WTC11 (cell line): ENCODE results near the gene CLASP1. TPM values are rescaled to one million over a fixed set of nuclear protein-coding genes. Genes with fewer than 3 reads are reported as not detected.
"Not testable (repeated sequence)": the region's sequence is repeated elsewhere in the genome, so short reads cannot be mapped to it uniquely, and the experiment has no call there.

Experiments used
- ATAC-seq: fragments of 200-7000 bp; cut with Tn5 transposase; 2 replicates; pipeline ENCODE4 v1.10.0; 2021; ENCODE audit warnings: mild to moderate bottlenecking, moderate library complexity
- CTCF ChIA-PET: fragments of 300-600 bp; sonication (Branson Sonifier 250); formaldehyde crosslinking; loops from one replicate; lab custom pipeline; 2021; ENCODE audit warnings: antibody characterized with exemption; lab: Charles Lee
- POLR2A ChIA-PET: fragments of 350-600 bp; sonication (Branson Sonifier 250); formaldehyde crosslinking; loops from one replicate; lab custom pipeline; 2021; ENCODE audit warnings: antibody characterized with exemption; lab: Charles Lee
- DNase-seq: peaks from one replicate; pipeline ENCODE4 v3.0.0; 2021; ENCODE audit warnings: low spot score
- H3K27ac Mint-ChIP-seq: 2 replicates; pipeline ENCODE4 v1.8.0; 2021; ENCODE audit warnings: mixed read lengths
- H3K27me3 Mint-ChIP-seq: 2 replicates; pipeline ENCODE4 v1.8.0; 2021; ENCODE audit warnings: low read depth, mild to moderate bottlenecking, moderate library complexity, mixed read lengths
- H3K36me3 Mint-ChIP-seq: 2 replicates; pipeline ENCODE4 v1.8.0; 2021; ENCODE audit warnings: mixed read lengths
- H3K4me1 Mint-ChIP-seq: 2 replicates; pipeline ENCODE4 v1.8.0; 2022; ENCODE audit warnings: mixed read lengths
- H3K4me3 Mint-ChIP-seq: 2 replicates; pipeline ENCODE4 v1.8.0; 2021; ENCODE audit warnings: mild to moderate bottlenecking, moderate library complexity, mixed read lengths
- H3K9me3 Mint-ChIP-seq: 2 replicates; pipeline ENCODE4 v1.8.0; 2021; ENCODE audit warnings: mixed read lengths
- ATF1 ChIP-seq: sonication (generic); formaldehyde crosslinking; IDR thresholded peaks from 2 replicates; pipeline ENCODE4 v1.8.1; 2023; ENCODE audit warnings: mild to moderate bottlenecking, moderate library complexity, missing genetic modification reagents
- CBFB ChIP-seq: sonication (generic); formaldehyde crosslinking; IDR thresholded peaks from 2 replicates; pipeline ENCODE4 v1.8.1; 2022; ENCODE audit warnings: mild to moderate bottlenecking, low read depth, missing genetic modification reagents
- CREB1 ChIP-seq: sonication (generic); formaldehyde crosslinking; IDR thresholded peaks from 2 replicates; pipeline ENCODE4 v1.8.0; 2023; ENCODE audit warnings: mild to moderate bottlenecking, missing genetic modification reagents
- CREM ChIP-seq: sonication (generic); formaldehyde crosslinking; IDR thresholded peaks from 2 replicates; pipeline ENCODE4 v1.8.1; 2022; ENCODE audit warnings: mild to moderate bottlenecking, missing genetic modification reagents, moderate library complexity
- FOXK1 ChIP-seq: sonication (generic); formaldehyde crosslinking; IDR thresholded peaks from 2 replicates; pipeline ENCODE4 v1.8.0; 2022; ENCODE audit warnings: mild to moderate bottlenecking, moderate library complexity, missing genetic modification reagents
- GRHL2 ChIP-seq: fragments of 250-450 bp; sonication (Bioruptor Pico); IDR thresholded peaks from 2 replicates; pipeline ENCODE4 v1.8.0; 2022; ENCODE audit warnings: mild to moderate bottlenecking, moderate library complexity; ENCODE audit not compliant: insufficient replicate concordance, severe bottlenecking
- IRF2 ChIP-seq: sonication (generic); formaldehyde crosslinking; IDR thresholded peaks from 2 replicates; pipeline ENCODE4 v1.8.0; 2022; ENCODE audit warnings: low read depth, missing genetic modification reagents, borderline replicate concordance
- KAT7 ChIP-seq: sonication (generic); formaldehyde crosslinking; IDR thresholded peaks from 2 replicates; pipeline ENCODE4 v1.8.1; 2023; ENCODE audit warnings: missing genetic modification reagents, mild to moderate bottlenecking, borderline replicate concordance
- NFYB ChIP-seq: sonication (generic); formaldehyde crosslinking; conservative IDR thresholded peaks from 2 replicates; pipeline ENCODE4 v1.8.0; 2022; ENCODE audit warnings: low read depth, missing genetic modification reagents
- NR1H2 ChIP-seq: sonication (generic); formaldehyde crosslinking; IDR thresholded peaks from 2 replicates; pipeline ENCODE4 v1.9.0; 2021; ENCODE audit warnings: mild to moderate bottlenecking, moderate library complexity, missing genetic modification reagents
- NR3C1 ChIP-seq: sonication (generic); formaldehyde crosslinking; conservative IDR thresholded peaks from 2 replicates; pipeline ENCODE4 v1.8.1; 2023; ENCODE audit warnings: low read depth, mild to moderate bottlenecking, missing genetic modification reagents
- RELA ChIP-seq: sonication (generic); formaldehyde crosslinking; IDR thresholded peaks from 2 replicates; pipeline ENCODE4 v1.8.1; 2022; ENCODE audit warnings: missing genetic modification reagents, mild to moderate bottlenecking, borderline replicate concordance
- SP1 ChIP-seq: sonication (generic); formaldehyde crosslinking; conservative IDR thresholded peaks from 2 replicates; pipeline ENCODE4 v1.8.1; 2022; ENCODE audit warnings: missing genetic modification reagents
- ZNF121 ChIP-seq: sonication (generic); formaldehyde crosslinking; IDR thresholded peaks from 2 replicates; pipeline ENCODE4 v1.8.0; 2023; ENCODE audit warnings: missing genetic modification reagents
- ZNF138 ChIP-seq: sonication (generic); formaldehyde crosslinking; conservative IDR thresholded peaks from 2 replicates; pipeline ENCODE4 v1.8.1; 2022; ENCODE audit warnings: mild to moderate bottlenecking, moderate library complexity, missing genetic modification reagents
- total RNA-seq: library from RNA; stranded (reverse); gene quantifications from 3 replicates; pipeline ENCODE4 v1.2.3, GENCODE V29; 2021
- TF ChIP-seq, protein P1 (sequence below): sonication (generic); formaldehyde crosslinking; conservative IDR thresholded peaks from 2 replicates; pipeline ENCODE4 v1.8.1; 2023; ENCODE audit warnings: mild to moderate bottlenecking, low read depth, missing genetic modification reagents, moderate library complexity
- TF ChIP-seq, protein P2 (sequence below): fragments of 250-450 bp; sonication (Bioruptor Pico); IDR thresholded peaks from 2 replicates; pipeline ENCODE4 v1.8.0; 2021; ENCODE audit warnings: mild to moderate bottlenecking
- TF ChIP-seq, protein P3 (sequence below): fragments of 250-450 bp; sonication (Bioruptor Pico); IDR thresholded peaks from 2 replicates; pipeline ENCODE4 v1.9.0; 2021; ENCODE audit warnings: mild to moderate bottlenecking
- TF ChIP-seq, protein P4 (sequence below): sonication (generic); formaldehyde crosslinking; IDR thresholded peaks from 2 replicates; pipeline ENCODE4 v1.8.0; 2023; ENCODE audit warnings: missing genetic modification reagents, mild to moderate bottlenecking, borderline replicate concordance

Gene CLASP1
- total RNA-seq, 1 experiment from 2014 or later = 50.0 TPM

DNA sequence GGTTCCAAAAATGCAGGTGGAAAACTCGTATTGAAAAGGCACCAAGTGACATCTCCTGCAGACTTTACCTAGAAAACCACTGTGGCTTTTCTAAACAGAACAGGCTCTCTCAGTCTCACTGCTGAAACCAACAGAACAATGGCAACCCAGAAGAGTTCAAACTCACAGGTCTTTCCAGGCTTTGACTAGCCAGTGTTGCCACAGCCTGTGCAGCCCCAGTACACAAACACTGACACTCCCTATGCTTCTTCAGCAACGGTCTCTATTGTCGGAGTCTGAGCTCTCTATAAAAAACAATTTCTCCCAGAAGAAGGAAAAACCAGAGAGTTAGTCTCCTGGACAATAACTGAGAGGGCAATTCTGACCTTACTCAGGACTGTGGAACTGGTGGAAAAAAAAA is 206.4 kb downstream of the CLASP1 start:
- TF ChIP-seq CREB1 (CRISPR knock-in tag) = no peak
- no peak for TF ChIP-seq NR3C1 (CRISPR knock-in tag)
- no peak for TF ChIP-seq SP1 (CRISPR knock-in tag)
- ATAC-seq = no peak
- Mint-ChIP-seq H3K4me3 (no peak overlapping the region), H3K36me3 (peaks cover 50% of the 10 kb centered on the region), H3K27me3 (no peaks in the 10 kb centered on the region), H3K9me3 (no peaks in the 10 kb centered on the region), H3K27ac (no peak overlapping the region), H3K4me1 (no peaks in the 10 kb centered on the region)
- no peak for DNase-seq
- ChIA-PET CTCF (no interaction called here), POLR2A (no interaction called here)

DNA sequence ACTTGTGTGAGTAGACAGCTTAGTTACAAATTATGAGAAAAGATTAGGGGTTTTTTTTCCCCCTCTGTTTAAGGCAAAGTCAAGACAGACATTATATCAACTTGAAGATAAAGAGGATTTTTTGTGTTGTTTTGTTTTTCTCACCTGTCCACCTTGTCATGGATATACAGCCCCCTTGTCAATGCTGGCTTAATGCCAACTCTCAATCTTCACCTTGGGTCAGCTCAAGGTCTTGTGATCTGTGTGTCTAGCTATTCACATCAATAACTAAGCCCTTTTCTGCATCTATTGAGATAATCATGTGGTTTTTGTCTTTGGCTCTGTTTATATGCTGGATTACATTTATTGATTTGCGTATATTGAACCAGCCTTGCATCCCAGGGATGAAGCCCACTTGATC is 211.0 kb downstream of the CLASP1 start:
- H3K27me3 Mint-ChIP-seq, CTCF ChIA-PET, H3K4me1 Mint-ChIP-seq, DNase-seq, ATAC-seq, H3K9me3 Mint-ChIP-seq, H3K27ac Mint-ChIP-seq, H3K4me3 Mint-ChIP-seq, POLR2A ChIA-PET: not testable (repeated sequence)
- H3K36me3 Mint-ChIP-seq = peaks cover 24% of the 10 kb centered on the region

DNA sequence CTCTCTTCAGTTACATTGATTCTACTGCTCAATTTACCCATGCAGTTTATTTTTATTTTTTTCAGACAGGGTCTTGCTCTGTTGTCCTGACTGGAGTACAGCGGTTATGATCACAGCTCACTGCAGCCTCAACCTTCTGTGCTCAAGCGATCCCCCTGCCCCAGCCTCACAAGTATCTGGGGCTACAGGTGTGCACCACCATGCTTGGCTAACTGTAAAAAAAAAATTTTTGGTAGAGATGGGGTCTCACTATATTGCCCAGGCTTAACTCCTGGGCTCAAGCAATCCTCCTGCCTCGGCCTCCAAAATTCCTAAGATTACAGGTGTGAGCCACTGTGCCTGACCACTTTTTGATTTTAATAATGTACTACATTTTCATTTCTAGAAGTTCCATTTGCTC is 212.3 kb downstream of the CLASP1 start:
- H3K36me3 Mint-ChIP-seq = peaks cover 21% of the 10 kb centered on the region
- no peaks in the 10 kb centered on the region for H3K27me3 Mint-ChIP-seq
- DNase-seq (no peak), ATAC-seq (no peak)
- no peak overlapping the region for H3K4me3 Mint-ChIP-seq
- POLR2A ChIA-PET = no interaction called here
- no peaks in the 10 kb centered on the region for H3K9me3 Mint-ChIP-seq
- CTCF ChIA-PET = no interaction called here
- no peak overlapping the region for H3K27ac Mint-ChIP-seq
- no peaks in the 10 kb centered on the region for H3K4me1 Mint-ChIP-seq
- TF ChIP-seq ZNF121 (CRISPR knock-in tag) (peak; percentile 40; the same call in 1 of the 2 replicates), IRF2 (CRISPR knock-in tag) (no peak)
- TF ChIP-seq, protein P1, sequence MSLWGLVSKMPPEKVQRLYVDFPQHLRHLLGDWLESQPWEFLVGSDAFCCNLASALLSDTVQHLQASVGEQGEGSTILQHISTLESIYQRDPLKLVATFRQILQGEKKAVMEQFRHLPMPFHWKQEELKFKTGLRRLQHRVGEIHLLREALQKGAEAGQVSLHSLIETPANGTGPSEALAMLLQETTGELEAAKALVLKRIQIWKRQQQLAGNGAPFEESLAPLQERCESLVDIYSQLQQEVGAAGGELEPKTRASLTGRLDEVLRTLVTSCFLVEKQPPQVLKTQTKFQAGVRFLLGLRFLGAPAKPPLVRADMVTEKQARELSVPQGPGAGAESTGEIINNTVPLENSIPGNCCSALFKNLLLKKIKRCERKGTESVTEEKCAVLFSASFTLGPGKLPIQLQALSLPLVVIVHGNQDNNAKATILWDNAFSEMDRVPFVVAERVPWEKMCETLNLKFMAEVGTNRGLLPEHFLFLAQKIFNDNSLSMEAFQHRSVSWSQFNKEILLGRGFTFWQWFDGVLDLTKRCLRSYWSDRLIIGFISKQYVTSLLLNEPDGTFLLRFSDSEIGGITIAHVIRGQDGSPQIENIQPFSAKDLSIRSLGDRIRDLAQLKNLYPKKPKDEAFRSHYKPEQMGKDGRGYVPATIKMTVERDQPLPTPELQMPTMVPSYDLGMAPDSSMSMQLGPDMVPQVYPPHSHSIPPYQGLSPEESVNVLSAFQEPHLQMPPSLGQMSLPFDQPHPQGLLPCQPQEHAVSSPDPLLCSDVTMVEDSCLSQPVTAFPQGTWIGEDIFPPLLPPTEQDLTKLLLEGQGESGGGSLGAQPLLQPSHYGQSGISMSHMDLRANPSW (CRISPR knock-in tag) = no peak

DNA sequence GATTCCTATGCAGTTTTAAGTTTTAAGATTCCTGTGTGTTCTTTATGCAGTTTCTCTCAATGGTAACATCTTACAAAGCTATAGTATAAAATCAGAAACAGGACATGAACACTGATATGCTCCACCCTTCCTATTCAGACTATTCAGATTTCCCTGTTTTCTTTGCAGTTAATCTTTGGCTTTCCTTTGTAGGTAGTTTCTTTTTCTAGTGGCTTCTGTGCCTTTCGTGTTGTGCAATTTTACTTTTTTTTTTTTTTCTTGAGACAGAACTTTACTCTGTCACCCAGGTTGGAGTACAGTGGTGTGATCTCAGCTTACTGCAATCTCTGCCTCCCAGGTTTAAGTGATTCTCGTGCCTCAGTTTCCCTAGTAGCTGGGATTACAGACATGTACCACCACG is 213.5 kb downstream of the CLASP1 start:
- peaks cover 19% of the 10 kb centered on the region for H3K36me3 Mint-ChIP-seq
- H3K27ac Mint-ChIP-seq = no peak overlapping the region
- H3K4me1 Mint-ChIP-seq = no peaks in the 10 kb centered on the region
- CTCF ChIA-PET = no interaction called here
- no peak overlapping the region for H3K4me3 Mint-ChIP-seq
- POLR2A ChIA-PET = no interaction called here
- H3K27me3 Mint-ChIP-seq = no peaks in the 10 kb centered on the region
- no peaks in the 10 kb centered on the region for H3K9me3 Mint-ChIP-seq
- no peak for DNase-seq
- ATAC-seq = no peak
- TF ChIP-seq GRHL2 (CRISPR knock-in tag) (no peak), NFYB (CRISPR knock-in tag) (no peak), ATF1 (no peak), RELA (no peak), FOXK1 (CRISPR knock-in tag) (no peak), ZNF138 (CRISPR knock-in tag) (no peak), CREM (CRISPR knock-in tag) (no peak), NR1H2 (CRISPR knock-in tag) (no peak), CBFB (CRISPR knock-in tag) (no peak), KAT7 (no peak), NR3C1 (CRISPR knock-in tag) (no peak)
- TF ChIP-seq, protein P2, sequence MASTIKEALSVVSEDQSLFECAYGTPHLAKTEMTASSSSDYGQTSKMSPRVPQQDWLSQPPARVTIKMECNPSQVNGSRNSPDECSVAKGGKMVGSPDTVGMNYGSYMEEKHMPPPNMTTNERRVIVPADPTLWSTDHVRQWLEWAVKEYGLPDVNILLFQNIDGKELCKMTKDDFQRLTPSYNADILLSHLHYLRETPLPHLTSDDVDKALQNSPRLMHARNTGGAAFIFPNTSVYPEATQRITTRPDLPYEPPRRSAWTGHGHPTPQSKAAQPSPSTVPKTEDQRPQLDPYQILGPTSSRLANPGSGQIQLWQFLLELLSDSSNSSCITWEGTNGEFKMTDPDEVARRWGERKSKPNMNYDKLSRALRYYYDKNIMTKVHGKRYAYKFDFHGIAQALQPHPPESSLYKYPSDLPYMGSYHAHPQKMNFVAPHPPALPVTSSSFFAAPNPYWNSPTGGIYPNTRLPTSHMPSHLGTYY = no peak
- TF ChIP-seq, protein P3, sequence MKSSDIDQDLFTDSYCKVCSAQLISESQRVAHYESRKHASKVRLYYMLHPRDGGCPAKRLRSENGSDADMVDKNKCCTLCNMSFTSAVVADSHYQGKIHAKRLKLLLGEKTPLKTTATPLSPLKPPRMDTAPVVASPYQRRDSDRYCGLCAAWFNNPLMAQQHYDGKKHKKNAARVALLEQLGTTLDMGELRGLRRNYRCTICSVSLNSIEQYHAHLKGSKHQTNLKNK = no peak
- TF ChIP-seq, protein P4, sequence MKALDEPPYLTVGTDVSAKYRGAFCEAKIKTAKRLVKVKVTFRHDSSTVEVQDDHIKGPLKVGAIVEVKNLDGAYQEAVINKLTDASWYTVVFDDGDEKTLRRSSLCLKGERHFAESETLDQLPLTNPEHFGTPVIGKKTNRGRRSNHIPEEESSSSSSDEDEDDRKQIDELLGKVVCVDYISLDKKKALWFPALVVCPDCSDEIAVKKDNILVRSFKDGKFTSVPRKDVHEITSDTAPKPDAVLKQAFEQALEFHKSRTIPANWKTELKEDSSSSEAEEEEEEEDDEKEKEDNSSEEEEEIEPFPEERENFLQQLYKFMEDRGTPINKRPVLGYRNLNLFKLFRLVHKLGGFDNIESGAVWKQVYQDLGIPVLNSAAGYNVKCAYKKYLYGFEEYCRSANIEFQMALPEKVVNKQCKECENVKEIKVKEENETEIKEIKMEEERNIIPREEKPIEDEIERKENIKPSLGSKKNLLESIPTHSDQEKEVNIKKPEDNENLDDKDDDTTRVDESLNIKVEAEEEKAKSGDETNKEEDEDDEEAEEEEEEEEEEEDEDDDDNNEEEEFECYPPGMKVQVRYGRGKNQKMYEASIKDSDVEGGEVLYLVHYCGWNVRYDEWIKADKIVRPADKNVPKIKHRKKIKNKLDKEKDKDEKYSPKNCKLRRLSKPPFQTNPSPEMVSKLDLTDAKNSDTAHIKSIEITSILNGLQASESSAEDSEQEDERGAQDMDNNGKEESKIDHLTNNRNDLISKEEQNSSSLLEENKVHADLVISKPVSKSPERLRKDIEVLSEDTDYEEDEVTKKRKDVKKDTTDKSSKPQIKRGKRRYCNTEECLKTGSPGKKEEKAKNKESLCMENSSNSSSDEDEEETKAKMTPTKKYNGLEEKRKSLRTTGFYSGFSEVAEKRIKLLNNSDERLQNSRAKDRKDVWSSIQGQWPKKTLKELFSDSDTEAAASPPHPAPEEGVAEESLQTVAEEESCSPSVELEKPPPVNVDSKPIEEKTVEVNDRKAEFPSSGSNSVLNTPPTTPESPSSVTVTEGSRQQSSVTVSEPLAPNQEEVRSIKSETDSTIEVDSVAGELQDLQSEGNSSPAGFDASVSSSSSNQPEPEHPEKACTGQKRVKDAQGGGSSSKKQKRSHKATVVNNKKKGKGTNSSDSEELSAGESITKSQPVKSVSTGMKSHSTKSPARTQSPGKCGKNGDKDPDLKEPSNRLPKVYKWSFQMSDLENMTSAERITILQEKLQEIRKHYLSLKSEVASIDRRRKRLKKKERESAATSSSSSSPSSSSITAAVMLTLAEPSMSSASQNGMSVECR = no peak
